ENCODE data around the gene GPR34.

DNA sequence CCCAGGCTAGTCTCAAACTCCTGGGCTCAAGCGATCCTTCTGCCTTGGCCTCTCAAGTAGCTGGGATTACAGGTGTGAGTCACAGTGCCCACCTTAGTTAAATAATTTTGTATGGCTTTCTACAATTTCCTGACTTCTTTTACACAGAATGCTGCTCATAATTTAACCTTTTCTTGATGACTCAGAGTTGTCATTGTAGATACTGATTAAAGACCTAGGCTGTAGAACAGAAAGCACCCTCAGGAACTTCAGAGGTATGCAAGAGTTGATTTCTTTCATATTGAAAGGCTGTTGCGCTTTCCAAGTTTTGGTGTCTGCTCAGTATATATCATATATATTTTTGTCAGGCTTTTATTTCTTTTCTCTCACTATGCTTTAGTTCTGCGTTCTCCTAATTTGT, 21.1 kb upstream of the GPR34 start:
- TF ChIP-seq, protein P1, sequence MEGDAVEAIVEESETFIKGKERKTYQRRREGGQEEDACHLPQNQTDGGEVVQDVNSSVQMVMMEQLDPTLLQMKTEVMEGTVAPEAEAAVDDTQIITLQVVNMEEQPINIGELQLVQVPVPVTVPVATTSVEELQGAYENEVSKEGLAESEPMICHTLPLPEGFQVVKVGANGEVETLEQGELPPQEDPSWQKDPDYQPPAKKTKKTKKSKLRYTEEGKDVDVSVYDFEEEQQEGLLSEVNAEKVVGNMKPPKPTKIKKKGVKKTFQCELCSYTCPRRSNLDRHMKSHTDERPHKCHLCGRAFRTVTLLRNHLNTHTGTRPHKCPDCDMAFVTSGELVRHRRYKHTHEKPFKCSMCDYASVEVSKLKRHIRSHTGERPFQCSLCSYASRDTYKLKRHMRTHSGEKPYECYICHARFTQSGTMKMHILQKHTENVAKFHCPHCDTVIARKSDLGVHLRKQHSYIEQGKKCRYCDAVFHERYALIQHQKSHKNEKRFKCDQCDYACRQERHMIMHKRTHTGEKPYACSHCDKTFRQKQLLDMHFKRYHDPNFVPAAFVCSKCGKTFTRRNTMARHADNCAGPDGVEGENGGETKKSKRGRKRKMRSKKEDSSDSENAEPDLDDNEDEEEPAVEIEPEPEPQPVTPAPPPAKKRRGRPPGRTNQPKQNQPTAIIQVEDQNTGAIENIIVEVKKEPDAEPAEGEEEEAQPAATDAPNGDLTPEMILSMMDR (IDR thresholded peaks at IDR 0.05) = no peak
- no peak for TF ChIP-seq POLR2A (IDR thresholded peaks at IDR 0.05)
